ENCODE data around the gene PKP4.

DNA sequence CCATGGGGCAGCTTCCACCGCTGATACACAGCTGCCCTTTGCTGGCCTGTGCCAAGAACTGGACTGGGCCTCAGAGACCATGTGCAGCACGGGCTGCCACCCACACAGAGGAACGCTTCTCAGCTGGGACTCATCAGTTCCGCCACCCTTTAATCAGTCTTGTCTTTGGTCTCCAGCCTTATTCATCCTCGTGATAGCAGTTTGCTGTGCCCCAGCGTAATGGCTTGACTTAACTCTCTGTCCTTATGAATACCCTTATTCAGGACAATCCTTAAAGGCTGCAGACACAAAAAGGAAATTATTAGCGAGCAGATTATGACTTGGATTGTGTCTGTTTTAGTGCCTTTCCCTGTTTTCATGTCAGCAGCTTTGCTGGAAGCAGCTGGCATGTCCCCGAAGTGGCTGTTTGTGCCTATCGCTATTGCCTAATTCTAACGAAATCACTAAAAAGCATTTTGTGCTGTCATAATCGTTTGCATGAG is 229.5 kb downstream of the PKP4 start:
- TF ChIP-seq CTCF (IDR thresholded peaks at IDR 0.05) (no peak), EZH2 (IDR thresholded peaks at IDR 0.05; ENCODE audit: borderline replicate concordance, insufficient read depth, low read depth, low read length, poor library complexity, severe bottlenecking) (no peak)
